GM19035 (cell line): ENCODE results near the gene DGKZ.
"Not testable (repeated sequence)": the region's sequence is repeated elsewhere in the genome, so short reads cannot be mapped to it uniquely, and the experiment has no call there.

Source experiments
- ATAC-seq: cut with Tn5 transposase; IDR thresholded peaks from one replicate; pipeline ENCODE4 v1.9.1; 2021; ENCODE audit not compliant: unreplicated experiment

DGKZ gene

DNA sequence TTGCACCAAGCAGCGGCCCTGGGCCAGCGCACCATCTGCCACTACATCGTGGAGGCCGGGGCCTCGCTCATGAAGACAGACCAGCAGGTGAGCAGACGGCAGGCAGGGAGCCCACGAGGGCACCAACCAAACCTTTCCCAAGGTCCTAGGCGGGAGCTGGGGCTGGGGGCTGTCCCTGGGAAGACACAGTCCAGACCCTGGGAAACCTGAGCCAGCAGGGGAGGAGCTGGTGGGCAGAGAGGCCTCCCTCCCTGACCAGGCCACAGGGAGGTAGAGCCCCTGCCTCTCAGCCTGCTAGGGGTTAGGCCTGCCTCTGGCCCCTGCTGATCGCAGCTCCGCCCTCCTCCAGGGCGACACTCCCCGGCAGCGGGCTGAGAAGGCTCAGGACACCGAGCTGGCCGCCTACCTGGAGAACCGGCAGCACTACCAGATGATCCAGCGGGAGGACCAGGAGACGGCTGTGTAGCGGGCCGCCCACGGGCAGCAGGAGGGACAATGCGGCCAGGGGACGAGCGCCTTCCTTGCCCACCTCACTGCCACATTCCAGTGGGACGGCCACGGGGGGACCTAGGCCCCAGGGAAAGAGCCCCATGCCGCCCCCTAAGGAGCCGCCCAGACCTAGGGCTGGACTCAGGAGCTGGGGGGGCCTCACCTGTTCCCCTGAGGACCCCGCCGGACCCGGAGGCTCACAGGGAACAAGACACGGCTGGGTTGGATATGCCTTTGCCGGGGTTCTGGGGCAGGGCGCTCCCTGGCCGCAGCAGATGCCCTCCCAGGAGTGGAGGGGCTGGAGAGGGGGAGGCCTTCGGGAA is 32.4 kb downstream of the DGKZ start:
- ATAC-seq = not testable (repeated sequence)

GRCh38 chr11:46380340-46381047 is 33.2 kb downstream of the DGKZ start:
- no peak for ATAC-seq

GRCh38 chr11:46381048-46381818 is 34.0 kb downstream of the DGKZ start, which contains the start of gene MDK:
MDK (plus strand) TSS chr11:46381669; CDS start chr11:46382058, 389 bp downstream.
- no peak for ATAC-seq

- no peak for ATAC-seq
These were observed 34.8 kb downstream of the DGKZ start for GRCh38 chr11:46381819-46382645.

DNA sequence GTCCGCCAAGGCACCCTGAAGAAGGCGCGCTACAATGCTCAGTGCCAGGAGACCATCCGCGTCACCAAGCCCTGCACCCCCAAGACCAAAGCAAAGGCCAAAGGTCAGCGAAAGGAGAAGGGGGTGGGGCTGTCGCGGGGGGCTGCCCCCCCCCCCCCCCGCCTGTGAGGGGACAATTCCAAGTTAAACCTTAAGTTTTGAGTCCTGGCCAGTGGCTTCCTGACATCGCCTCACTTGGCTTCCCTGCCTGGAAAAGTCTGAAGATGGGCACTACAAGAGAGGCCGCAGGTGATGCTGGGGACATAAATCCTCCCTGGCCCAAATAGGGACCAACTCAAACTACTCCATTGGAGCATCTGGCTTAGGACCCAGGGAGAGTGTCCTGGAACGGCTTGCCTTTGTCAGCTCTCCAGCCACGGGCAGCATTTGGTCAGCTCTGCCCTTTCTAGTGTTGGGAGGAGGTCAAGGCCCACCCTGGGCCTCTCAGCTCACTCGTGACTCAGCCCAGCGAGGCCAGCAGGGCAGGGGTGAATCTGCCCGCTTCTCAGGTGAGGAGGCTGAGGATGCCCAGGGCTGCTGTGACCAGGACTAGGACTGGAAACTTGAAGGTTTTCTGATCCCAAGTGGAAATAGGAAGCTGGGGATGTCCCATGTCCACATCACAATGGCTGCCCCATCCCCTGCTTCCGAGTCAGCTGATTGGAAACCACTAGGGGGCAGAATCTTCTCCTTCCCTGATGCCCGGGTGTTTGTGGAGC is 35.6 kb downstream of the DGKZ start:
- no peak for ATAC-seq

DNA sequence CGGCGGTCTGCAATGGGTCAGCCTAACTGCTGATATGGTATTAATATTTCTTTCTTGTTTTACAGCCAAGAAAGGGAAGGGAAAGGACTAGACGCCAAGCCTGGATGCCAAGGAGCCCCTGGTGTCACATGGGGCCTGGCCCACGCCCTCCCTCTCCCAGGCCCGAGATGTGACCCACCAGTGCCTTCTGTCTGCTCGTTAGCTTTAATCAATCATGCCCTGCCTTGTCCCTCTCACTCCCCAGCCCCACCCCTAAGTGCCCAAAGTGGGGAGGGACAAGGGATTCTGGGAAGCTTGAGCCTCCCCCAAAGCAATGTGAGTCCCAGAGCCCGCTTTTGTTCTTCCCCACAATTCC is 36.1 kb downstream of the DGKZ start:
- no peak for ATAC-seq

- no peak for ATAC-seq
These were observed 36.9 kb downstream of the DGKZ start for GRCh38 chr11:46383974-46384701.

GRCh38 chr11:46385169-46386004 is 38.1 kb downstream of the DGKZ start:
- no peak for ATAC-seq

DNA sequence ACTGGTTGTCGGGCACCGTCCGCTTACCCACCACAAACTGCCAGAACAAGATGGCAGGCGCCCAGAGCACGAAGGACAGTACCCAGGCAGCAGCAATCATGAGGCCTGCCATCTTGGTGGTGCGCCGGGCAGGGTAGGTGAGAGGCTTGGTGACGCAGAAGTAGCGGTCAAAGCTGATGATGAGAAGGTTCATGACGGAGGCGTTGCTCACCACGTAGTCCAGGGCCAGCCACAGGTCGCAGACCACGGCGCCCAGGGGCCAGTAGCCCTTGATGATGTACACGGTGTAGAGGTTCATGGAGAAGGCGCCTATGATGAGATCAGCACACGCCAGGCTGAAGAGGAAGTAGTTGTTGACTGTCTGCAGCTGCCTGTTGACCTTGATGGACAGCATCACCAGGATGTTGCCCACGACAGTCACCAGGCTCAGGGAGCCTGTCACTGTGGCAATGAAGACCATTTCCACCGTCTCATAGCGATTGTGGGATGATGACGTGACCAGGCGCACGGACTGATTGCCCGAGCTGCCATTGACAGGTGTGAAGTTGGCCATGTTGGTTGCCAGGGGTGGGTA is 38.8 kb downstream of the DGKZ start:
- ATAC-seq = no peak

DNA sequence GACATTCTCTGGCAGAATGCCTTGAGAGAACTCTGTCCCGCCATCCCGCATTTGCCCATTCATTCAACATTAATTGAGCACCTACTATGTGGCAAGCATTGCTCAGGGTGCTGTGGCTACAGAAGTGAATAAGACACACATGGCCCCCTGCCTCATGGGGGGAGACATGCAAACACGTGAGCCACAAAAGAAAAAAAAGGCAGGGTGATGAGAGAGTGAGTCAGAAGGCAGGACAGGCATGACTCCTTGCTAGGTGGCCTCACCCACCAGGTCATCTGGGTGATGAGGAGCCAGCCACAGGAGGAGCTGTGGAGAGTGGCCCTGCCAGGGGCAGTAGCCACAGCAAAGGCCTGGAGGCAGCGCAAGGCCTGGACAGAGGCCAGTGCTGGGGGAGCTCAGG is 39.4 kb downstream of the DGKZ start:
- no peak for ATAC-seq

DNA sequence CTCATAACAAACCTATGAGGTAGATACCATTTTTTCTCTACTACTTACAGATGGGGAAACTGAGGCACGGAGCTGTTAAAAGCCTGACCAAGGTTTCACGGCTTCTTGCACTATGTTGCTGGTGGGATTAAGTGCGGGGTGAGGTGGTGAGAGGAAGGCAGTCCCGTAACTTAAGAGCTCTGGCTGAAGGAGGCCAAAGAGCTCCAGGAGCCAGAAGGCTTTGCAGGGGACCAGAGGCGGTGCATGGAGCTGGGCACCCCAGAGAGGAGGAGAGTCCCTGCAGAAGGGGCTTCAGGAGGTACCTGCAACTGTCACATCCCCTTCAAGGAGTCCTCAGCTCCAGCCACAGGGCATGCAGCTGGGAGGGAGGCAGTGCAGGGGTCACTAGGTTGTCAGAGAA is 40.2 kb downstream of the DGKZ start:
- no peak for ATAC-seq

DNA sequence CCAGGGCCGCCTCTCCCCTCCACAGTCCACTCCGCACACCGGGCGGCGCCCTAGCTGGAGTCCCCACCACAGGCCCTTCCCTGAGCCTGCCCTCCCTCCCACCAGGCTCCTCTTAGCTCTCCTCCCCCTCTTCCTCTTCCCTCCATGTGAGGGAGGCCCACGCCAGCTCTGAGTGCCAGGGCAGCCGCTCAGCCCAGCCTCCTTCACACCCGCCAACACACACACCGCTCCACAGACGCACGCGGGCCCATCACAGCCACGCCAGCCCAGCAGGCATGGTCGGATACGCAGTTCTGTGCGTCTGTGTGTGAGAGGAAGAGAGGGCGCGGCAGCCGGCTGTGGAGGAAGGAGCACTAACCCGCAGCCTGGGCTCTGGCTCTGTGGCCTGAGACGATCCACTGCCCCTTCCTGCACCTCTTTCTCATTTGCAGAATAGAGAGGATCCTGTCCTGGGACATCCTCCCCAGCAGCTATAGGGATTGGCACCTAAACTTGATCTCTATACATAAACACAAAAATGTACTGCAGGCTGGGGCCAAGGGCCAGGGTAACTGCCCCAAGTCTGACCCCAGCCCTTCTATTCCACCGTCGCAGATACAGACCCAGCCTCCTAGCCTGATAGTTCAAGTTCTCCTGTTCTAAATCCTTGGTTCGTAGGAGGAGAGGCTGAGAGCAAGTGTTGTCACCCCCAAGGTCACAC is 40.8 kb downstream of the DGKZ start:
- no peak for ATAC-seq

GRCh38 chr11:46388619-46389449 is 41.6 kb downstream of the DGKZ start:
- no peak for ATAC-seq

GRCh38 chr11:46389450-46390330 is 42.4 kb downstream of the DGKZ start:
- peak; percentile 57 for ATAC-seq

- ATAC-seq = no peak
These were observed 43.3 kb downstream of the DGKZ start for GRCh38 chr11:46390331-46391171.
